Right kidney (tissue), 9 donors: ENCODE measurements around the gene PRB2.
"Not testable (repeated sequence)": the region's sequence is repeated elsewhere in the genome, so short reads cannot be mapped to it uniquely, and the experiment has no call there.

Experiments
- DNase-seq: peaks from one replicate; pipeline ENCODE4 v3.0.0-alpha.2; 2016
- long read RNA-seq, 8 donors: transcript quantifications; one replicate each; lab custom pipeline, GENCODE V29; 2026

The PRB2 gene
- long read RNA-seq, donor 1 = 0 reads
- long read RNA-seq, donor 2 = 0 reads
- long read RNA-seq, donor 3 = 0 reads
- long read RNA-seq, donor 4 = 0 reads
- long read RNA-seq, donor 5 = 0 reads
- long read RNA-seq, donor 6 = 0 reads
- long read RNA-seq, donor 7 = 0 reads
- long read RNA-seq, donor 8 = 0 reads

- not testable (repeated sequence) for DNase-seq
Observed at GRCh38 chr12:11395467-11395866, at the start of gene PRB2. TSS of gene PRB2 (minus strand) at chr12:11395567. CDS start at chr12:11395529, 38 bp downstream.

GRCh38 chr12:11437966-11438365, 42.6 kb upstream of the PRB2 start:
- DNase-seq = no peak

- no peak for DNase-seq
Observed at GRCh38 chr12:11433664-11434063, 38.3 kb upstream of the PRB2 start.

DNA sequence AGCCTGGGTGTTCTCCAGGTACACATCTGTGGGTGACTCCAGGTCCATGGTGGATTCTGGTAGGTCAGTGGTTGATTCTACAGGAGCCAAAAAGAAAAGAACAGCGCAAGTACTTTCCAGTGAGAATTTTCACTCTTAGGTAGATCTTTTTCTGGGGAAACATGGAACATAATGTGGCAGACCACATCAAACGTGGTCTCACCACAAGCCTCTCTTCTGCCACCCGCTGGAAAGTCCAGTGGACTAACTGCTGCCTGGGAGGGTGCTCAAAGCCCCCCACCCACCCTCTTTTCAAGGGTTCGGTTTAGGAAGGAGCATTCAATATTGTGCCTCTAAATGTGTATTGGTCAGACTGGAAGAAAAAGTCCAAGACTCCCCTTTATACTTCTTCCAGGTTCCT, 36.1 kb upstream of the PRB2 start:
- no peak for DNase-seq

DNA sequence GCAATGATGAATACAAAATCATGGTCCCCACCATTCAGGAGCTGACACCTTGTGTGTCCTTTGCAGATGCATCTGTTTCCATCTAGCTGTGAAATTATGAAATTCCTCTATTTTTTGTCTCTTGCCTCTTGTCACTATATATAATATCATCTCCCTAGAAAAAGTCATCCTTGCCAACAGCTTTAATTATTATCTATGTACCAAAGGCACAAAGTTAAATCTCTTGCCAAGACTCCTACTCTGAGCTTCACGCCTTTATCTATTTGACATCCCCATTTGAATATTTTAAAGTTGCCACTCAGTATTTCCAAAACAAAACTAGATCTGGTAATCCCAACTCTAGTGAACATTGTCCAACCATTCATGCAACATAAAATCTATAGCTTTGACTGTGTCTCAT, 32.0 kb upstream of the PRB2 start:
- no peak for DNase-seq

GRCh38 chr12:11412731-11413130, 17.4 kb upstream of the PRB2 start:
- no peak for DNase-seq

- no peak for DNase-seq
Observed at GRCh38 chr12:11408096-11408495, 12.7 kb upstream of the PRB2 start.

GRCh38 chr12:11397366-11397765, 2.0 kb upstream of the PRB2 start:
- no peak for DNase-seq

DNA sequence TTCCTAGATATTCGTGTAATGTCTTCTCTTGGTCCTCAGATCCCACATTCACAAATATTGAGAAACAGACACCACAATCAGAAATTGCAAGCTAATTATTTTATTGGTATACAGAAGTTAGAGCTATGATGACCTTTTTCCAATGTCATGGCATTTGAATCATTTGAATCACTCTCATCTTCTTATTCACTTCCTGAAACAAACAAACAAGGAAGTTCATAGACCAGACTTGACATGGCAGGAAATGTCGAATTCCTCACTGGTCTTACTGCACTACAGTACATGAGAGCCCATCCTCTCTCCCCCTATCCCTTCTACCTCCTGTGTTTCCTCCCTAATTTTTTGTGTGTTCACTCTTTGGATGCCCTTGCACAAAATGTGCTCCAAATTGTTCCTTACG, 3.9 kb downstream of the PRB2 start:
- DNase-seq = not testable (repeated sequence)

DNA sequence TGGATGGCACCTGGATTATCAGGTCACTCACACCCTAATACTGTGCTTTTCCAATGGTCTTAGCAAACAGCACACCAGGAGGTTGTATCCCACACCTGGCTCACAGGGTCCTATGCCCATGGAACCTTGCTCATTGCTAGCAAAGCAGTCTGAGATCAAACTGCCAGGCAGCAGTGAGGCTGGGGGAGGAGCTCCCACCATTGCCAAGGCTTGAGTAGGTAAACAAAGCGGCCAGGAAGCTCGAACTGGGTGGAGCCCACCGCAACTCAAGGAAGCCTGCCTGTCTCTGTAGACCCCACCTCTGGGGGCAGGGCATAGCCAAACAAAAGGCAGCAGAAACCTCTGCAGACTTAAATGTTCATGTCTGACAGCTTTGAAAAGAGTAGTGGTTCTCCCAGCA, 17.9 kb downstream of the PRB2 start:
- DNase-seq = not testable (repeated sequence)

DNA sequence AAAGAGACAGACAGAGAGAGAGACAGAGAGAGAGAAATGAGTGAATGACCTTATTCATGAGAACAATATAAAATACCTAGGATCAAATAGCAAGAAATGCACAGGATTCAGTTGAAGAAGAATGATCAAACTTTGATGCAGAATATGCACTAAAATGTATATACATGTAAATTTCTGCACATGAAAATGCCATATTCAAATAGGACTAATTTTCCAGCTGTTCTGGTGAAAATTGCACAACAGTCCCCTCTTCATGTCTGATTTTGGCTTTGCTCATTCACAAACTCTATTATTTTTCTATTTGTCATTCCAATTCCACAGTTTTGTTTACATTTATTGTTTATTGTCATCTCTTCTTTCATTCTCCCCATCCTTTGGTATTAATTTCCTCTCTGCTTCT, 34.2 kb downstream of the PRB2 start:
- DNase-seq = no peak

GRCh38 chr12:11360205-11360883, 35.0 kb downstream of the PRB2 start:
- DNase-seq = not testable (repeated sequence)

DNA sequence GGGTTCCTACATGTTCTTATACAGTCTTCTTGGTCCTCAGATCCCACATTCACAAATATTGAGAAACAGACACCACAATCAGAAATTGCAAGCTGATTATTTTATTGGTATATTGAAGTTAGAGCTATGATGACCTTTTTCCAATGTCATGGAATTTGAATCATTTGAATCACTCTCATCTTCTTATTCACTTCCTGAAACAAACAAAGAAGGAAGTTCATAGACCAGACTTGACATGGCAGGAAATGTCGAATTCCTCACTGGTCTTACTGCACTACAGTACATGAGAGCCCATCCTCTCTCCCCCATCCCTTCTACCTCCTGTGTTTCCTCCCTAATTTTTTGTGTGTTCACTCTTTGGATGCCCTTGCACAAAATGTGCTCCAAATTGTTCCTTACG, 43.6 kb downstream of the PRB2 start:
- not testable (repeated sequence) for DNase-seq

- DNase-seq = no peak
Observed at GRCh38 chr12:11348439-11348838, 46.9 kb downstream of the PRB2 start.

- DNase-seq = no peak
Observed at GRCh38 chr12:11347810-11348209, 47.6 kb downstream of the PRB2 start.

GRCh38 chr12:11344500-11344899, 50.9 kb downstream of the PRB2 start:
- DNase-seq = no peak
